CD4-positive, alpha-beta memory T cell (primary cell): ENCODE data around the gene MYL11. TPM values are rescaled to one million over a fixed set of nuclear protein-coding genes. Genes with fewer than 3 reads are reported as not detected.

Experiments used
- CTCF ChIA-PET: fragments of 350-600 bp; sonication (Branson Sonifier 250); formaldehyde crosslinking; loops from one replicate; lab custom pipeline; 2021; ENCODE audit warnings: inconsistent platforms; ENCODE audit not compliant: partially characterized antibody; lab: Charles Lee
- POLR2A ChIA-PET: fragments of 350-600 bp; sonication (Branson Sonifier 250); formaldehyde crosslinking; loops from one replicate; lab custom pipeline; 2021; ENCODE audit not compliant: partially characterized antibody; lab: Charles Lee
- DNase-seq, 5 donors: peaks; one replicate each; pipeline versions ENCODE4 v3.0.0 to v3.0.0-alpha.2; 2020 to 2022; ENCODE audit warnings: mixed read lengths in 1 of 5
- H3K27ac ChIP-seq: one replicate; pipeline ENCODE4 v1.7.0; 2013; ENCODE audit warnings: low read depth, low read length
- H3K27me3 ChIP-seq: 2 replicates; pipeline ENCODE4 v1.7.0; 2013; ENCODE audit warnings: mild to moderate bottlenecking, low read length, moderate library complexity; ENCODE audit not compliant: insufficient read depth
- H3K36me3 ChIP-seq: 2 replicates; pipeline ENCODE4 v1.7.0; 2013; ENCODE audit warnings: mild to moderate bottlenecking, low read length, moderate library complexity; ENCODE audit not compliant: insufficient read depth
- H3K4me1 ChIP-seq: 2 replicates; pipeline ENCODE4 v1.7.0; 2013; ENCODE audit warnings: mild to moderate bottlenecking, low read length, moderate library complexity; ENCODE audit not compliant: insufficient read depth
- H3K4me3 ChIP-seq, 2 donors: one replicate each; pipeline ENCODE4 v1.7.0; 2013; ENCODE audit warnings: low read length in 2 of 2, mild to moderate bottlenecking in 1 of 2
- H3K9me3 ChIP-seq, 2 donors: one replicate each; pipeline ENCODE4 v1.7.0; 2013; ENCODE audit warnings: low read length in 2 of 2, control low read depth in 1 of 2; ENCODE audit not compliant: control insufficient read depth in 1 of 2
- H3K27ac Mint-ChIP-seq, 7 donors: one replicate each; pipeline ENCODE4 v1.8.0; 2020 to 2021; ENCODE audit warnings: mixed read lengths in 7 of 7, mild to moderate bottlenecking in 6 of 7, inconsistent platforms in 3 of 7, moderate library complexity in 3 of 7
- H3K27me3 Mint-ChIP-seq, 2 donors: one replicate each; pipeline ENCODE4 v1.8.0; 2020 to 2021; ENCODE audit warnings: mixed read lengths in 2 of 2
- H3K36me3 Mint-ChIP-seq, 2 donors: one replicate each; pipeline ENCODE4 v1.8.0; 2020 to 2021; ENCODE audit warnings: mixed read lengths in 2 of 2, inconsistent platforms in 1 of 2, mild to moderate bottlenecking in 1 of 2
- H3K4me1 Mint-ChIP-seq, 4 donors: one replicate each; pipeline ENCODE4 v1.8.0; 2020 to 2021; ENCODE audit warnings: mixed read lengths in 4 of 4, mild to moderate bottlenecking in 1 of 4
- H3K4me3 Mint-ChIP-seq, 8 donors: one replicate each; pipeline ENCODE4 v1.8.0; 2020 to 2021; ENCODE audit warnings: mixed read lengths in 8 of 8, mild to moderate bottlenecking in 7 of 8, moderate library complexity in 6 of 8, inconsistent platforms in 3 of 8
- H3K9me3 Mint-ChIP-seq, 8 donors: one replicate each; pipeline ENCODE4 v1.8.0; 2020 to 2021; ENCODE audit warnings: mixed read lengths in 8 of 8, mild to moderate bottlenecking in 5 of 8, inconsistent platforms in 3 of 8, moderate library complexity in 1 of 8
- intact Hi-C: fragments of 100-400 bp; cut with micrococcal nuclease; formaldehyde crosslinking; loops from one replicate; pipeline ENCODE4 v1.15.1; 2023
- polyA plus RNA-seq, 2 donors: library from polyadenylated mRNA; unstranded; fragments of 300-500 nt; fragmentation: Illumina TruSeq; gene quantifications; one replicate each; pipeline ENCODE4 v1.2.3, GENCODE V29; 2021
- total RNA-seq, 2 experiments: library from RNA; stranded (reverse); gene quantifications; one replicate each; pipeline ENCODE4 v1.2.3, GENCODE V29; 2021

Gene MYL11
- total and polyA plus RNA-seq, 4 experiments from 2014 or later = 1.1 to 1.3 TPM; not detected in 2

DNA sequence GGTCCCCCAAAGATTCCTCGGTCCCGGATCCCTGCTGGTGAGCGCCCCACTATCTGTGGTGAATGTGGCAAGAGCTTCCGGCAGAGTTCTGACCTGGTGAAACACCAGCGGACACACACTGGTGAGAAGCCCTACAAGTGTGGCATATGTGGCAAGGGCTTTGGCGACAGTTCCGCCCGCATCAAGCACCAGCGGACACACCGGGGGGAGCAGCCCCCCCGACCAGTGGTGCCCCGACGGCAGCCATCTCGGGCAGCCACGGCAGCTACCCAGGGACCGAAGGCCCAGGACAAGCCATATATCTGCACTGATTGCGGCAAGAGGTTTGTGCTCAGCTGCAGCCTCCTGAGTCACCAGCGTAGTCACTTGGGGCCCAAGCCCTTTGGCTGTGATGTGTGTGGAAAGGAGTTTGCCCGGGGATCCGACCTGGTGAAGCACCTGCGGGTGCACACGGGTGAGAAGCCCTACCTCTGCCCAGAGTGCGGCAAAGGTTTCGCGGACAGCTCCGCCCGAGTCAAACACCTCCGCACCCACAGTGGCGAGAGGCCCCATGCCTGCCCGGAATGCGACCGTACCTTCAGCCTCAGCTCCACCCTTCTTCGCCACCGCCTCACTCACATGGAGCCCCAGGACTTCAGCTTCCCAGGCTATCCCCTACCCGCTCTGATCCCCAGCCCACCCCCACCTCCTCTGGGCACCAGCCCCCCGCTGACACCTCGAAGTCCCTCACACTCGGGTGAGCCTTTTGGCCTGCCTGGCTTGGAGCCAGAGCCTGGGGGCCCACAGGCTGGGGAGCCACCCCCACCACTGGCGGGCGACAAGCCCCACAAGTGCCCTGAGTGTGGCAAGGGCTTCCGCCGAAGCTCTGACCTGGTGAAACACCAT lies 23.4 kb downstream of the MYL11 start:
- Mint-ChIP-seq H3K9me3 (no peaks in the 10 kb centered on the region), H3K4me1 (peaks cover 14 to 51% (median 33%) of the 10 kb centered on the region in 4 donors), H3K36me3 (peaks cover 5 to 17% of the 10 kb centered on the region in 2 donors), H3K27me3 (no peaks in the 10 kb centered on the region), H3K27ac (no peak overlapping the region), H3K4me3 (no peak overlapping the region)
- Histone ChIP-seq H3K4me3 (no peak overlapping the region), H3K4me1 (peaks cover 32% of the 10 kb centered on the region), H3K27me3 (no peaks in the 10 kb centered on the region), H3K36me3 (peaks cover 13% of the 10 kb centered on the region), H3K9me3 (no peaks in the 10 kb centered on the region), H3K27ac (no peak overlapping the region)
- POLR2A ChIA-PET = interaction anchor here (0.9 to 23.0 kb wide), 3 partner anchors 9 to 20 kb away, joined by 3 to 540 read pairs (median 13); partner anchors contain the start of genes SEPTIN1 and ZNF771
- CTCF ChIA-PET = interaction anchor here (0.6 to 5.9 kb wide), 3 partner anchors 11 to 27 kb away, joined by 3 to 33 read pairs (median 14); partner anchors contain the start of genes SEPTIN1 and TBC1D10B
- intact Hi-C loops = no loop called here
- DNase-seq = no peak

DNA sequence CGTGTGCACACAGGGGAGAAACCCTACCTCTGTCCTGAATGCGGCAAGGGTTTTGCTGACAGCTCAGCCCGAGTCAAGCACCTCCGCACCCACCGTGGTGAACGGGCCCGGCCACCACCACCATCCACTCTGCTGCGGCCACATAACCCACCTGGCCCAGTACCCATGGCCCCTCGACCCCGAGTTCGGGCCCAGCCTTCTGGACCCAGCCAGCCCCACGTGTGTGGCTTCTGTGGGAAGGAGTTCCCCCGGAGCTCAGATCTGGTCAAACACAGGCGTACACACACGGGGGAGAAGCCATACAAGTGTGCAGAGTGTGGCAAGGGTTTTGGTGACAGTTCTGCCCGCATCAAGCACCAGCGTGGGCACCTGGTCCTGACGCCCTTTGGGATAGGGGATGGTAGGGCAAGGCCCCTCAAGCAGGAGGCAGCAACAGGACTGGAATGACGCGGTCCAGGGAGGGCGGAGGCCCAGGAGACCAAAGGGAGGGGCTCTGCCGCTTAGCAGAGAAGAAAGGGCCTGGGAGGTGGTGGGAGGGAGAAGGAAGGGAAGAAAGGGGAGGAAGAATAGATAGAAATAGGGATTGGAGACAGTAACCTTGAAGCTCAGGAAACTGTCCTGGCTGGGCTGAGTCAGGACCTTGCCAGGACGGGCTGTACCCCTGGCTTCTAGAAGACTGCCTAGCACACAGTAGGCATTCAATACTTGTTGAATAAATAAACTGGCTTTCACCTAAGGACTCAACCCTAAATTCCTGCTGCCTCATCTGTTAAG lies 24.2 kb downstream of the MYL11 start:
- peaks cover 14 to 51% (median 33%) of the 10 kb centered on the region in 4 donors for H3K4me1 Mint-ChIP-seq

DNA sequence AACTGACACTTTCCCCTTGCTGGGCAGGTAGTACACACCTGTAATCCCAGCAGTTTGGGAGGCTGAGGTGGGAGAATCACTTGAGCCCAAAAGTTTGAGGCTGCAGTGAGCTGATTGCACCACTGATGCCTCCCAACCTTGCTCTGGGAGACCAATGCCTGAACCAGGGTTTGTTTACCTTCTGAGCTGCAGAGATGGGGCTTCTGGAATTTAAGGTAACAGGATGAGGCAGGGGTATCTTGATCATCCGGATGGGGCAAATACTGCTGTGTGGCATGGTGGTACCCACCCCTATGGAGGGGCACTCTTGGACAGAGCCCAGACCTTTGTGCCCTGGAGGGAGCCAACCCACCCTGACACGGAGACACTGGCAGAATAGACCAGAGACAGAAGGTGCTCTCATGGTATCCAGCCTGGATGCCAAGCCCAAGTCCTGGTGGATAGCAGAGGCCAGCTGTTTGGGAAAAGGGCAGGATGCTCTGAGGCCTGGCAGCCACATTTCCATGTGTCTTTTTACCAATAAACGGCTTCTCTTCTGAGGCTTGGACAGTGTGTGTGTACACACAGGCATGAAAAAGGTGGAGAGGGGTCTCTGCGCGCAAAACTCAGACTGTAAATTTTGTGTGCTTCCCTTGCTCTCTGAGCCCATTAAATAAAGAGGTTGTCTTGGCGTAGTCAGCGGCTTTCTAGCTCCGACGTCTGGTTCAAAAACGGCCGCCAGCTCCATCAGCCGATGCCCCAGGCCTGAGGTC lies 25.0 kb downstream of the MYL11 start:
- Histone ChIP-seq H3K4me3 (peak overlapping the region in 1 of 2 donors; percentile 60), H3K36me3 (peaks cover 13% of the 10 kb centered on the region), H3K4me1 (peaks cover 31% of the 10 kb centered on the region), H3K27me3 (no peaks in the 10 kb centered on the region), H3K27ac (peak overlapping the region; percentile 46), H3K9me3 (no peaks in the 10 kb centered on the region)
- Mint-ChIP-seq H3K4me3 (peak overlapping the region; percentile 86 to 97 (median 89)), H3K9me3 (no peaks in the 10 kb centered on the region), H3K27ac (peak overlapping the region; percentile 81 to 93 (median 87)), H3K4me1 (peaks cover 14 to 47% (median 32%) of the 10 kb centered on the region in 4 donors), H3K36me3 (peaks cover 5 to 17% of the 10 kb centered on the region in 2 donors), H3K27me3 (no peaks in the 10 kb centered on the region)
- DNase-seq = no peak
- intact Hi-C loops = loop anchor here (10.0 kb wide), 1 partner anchor 275 kb away; the partner anchor contains the start of gene MAPK3
- ChIA-PET CTCF (interaction anchor here (0.6 to 2.8 kb wide), 3 partner anchors 10 to 82 kb away, joined by 3 to 14 read pairs (median 4); partner anchors contain the start of gene TBC1D10B), POLR2A (interaction anchor here (1.5 to 23.0 kb wide), 4 partner anchors 10 to 29 kb away, joined by 12 to 540 read pairs (median 14); partner anchors contain the start of genes SEPTIN1 and TBC1D10B)

More for the DNA sequence above, 24.2 kb downstream of the MYL11 start:
- peak overlapping the region in 5 of 7 donors; percentile 19 to 87 (median 72) for H3K27ac Mint-ChIP-seq
- Histone ChIP-seq H3K27ac (no peak overlapping the region), H3K4me1 (peaks cover 32% of the 10 kb centered on the region), H3K36me3 (peaks cover 13% of the 10 kb centered on the region), H3K27me3 (no peaks in the 10 kb centered on the region), H3K9me3 (no peaks in the 10 kb centered on the region), H3K4me3 (no peak overlapping the region)
- intact Hi-C loops = no loop called here
- H3K9me3 Mint-ChIP-seq = no peaks in the 10 kb centered on the region
- H3K27me3 Mint-ChIP-seq = no peaks in the 10 kb centered on the region
- peaks cover 5 to 17% of the 10 kb centered on the region in 2 donors for H3K36me3 Mint-ChIP-seq
- ChIA-PET POLR2A (interaction anchor here (0.9 to 23.0 kb wide), 6 partner anchors 8 to 29 kb away, joined by 3 to 540 read pairs (median 12); partner anchors contain the start of genes SEPTIN1, TBC1D10B and ZNF771), CTCF (interaction anchor here (0.6 to 2.8 kb wide), 3 partner anchors 10 to 83 kb away, joined by 3 to 14 read pairs (median 4); partner anchors contain the start of gene TBC1D10B)
- peak overlapping the region in 7 of 8 donors; percentile 27 to 97 (median 60) for H3K4me3 Mint-ChIP-seq
- no peak for DNase-seq

DNA sequence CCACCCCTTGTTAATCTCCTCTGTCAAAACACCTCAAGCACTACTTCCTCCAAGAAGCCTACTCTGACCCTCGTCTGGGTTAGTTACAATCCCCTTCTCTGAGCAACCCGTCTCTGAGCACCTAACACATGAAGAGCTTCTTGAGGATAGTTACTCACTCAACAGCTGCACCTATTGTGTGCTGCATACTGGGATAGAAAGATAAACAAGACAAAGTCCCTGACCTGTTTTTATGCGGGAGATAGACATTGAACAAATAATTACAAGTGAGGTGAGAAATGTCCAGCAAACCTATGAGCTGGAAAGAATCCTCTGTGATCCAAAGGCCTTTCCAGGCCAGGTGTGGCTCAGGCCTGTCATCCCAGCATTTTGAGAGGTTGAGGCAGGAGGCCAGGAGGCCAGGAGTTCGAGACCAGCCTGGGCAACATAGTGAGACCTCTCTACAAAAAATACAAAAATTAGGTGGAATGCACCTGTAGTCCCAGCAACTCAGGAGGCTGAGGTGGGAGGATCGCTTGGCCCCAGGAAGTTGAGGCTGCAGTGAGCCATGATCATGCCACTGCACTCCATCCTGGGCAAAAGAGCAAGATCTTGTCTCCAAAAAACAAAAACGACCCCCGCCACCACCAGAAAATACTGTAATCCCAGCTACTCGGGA lies 27.3 kb downstream of the MYL11 start:
- CTCF ChIA-PET = interaction anchor here (0.7 to 2.9 kb wide), 4 partner anchors 9 to 31 kb away, joined by 3 to 7 read pairs (median 4); partner anchors contain the start of gene SEPTIN1
- Mint-ChIP-seq H3K4me1 (peaks cover 10 to 38% (median 25%) of the 10 kb centered on the region in 4 donors), H3K27ac (peak overlapping the region in 3 of 7 donors; percentile 79 to 87 (median 80))

DNA sequence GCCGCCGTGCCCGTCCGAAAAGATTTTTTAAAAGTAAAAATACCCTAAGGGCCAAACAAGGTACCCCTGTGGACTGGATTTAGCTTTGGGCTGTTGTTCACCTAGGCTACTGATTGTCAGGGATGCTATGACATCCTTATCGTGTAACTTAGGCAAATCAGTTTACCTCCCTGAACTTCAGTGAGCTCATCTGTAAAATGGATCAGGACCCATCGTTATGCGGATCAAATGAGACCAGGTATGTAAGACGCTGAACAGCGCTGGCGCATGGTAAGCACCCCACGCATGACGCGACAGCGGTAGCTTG lies 32.1 kb downstream of the MYL11 start:
- peaks cover 0 to 3% of the 10 kb centered on the region in 2 donors for H3K36me3 Mint-ChIP-seq
- CTCF ChIA-PET = interaction anchor here (0.6 to 5.3 kb wide), 11 partner anchors 11 to 315 kb away, joined by 3 to 41 read pairs (median 5); partner anchors contain the start of genes DCTPP1, SEPTIN1, TBC1D10B and TBX6

More for the DNA sequence above, 27.3 kb downstream of the MYL11 start:
- Mint-ChIP-seq H3K4me3 (peak overlapping the region; percentile 30 to 97 (median 89)), H3K36me3 (peaks cover 4 to 13% of the 10 kb centered on the region in 2 donors), H3K27me3 (no peaks in the 10 kb centered on the region), H3K9me3 (peaks cover 0 to under 1% (median 0%) of the 10 kb centered on the region in 8 donors)
- peaks cover 13% of the 10 kb centered on the region for H3K36me3 ChIP-seq
- no peaks in the 10 kb centered on the region for H3K9me3 ChIP-seq
- intact Hi-C loops = loop anchor here (10.0 kb wide), 1 partner anchor 277 kb away; the partner anchor contains the start of gene MAPK3
- DNase-seq = no peak
- H3K4me1 ChIP-seq = peaks cover 23% of the 10 kb centered on the region
- no peak overlapping the region for H3K4me3 ChIP-seq
- no peaks in the 10 kb centered on the region for H3K27me3 ChIP-seq
- H3K27ac ChIP-seq = no peak overlapping the region
- POLR2A ChIA-PET = interaction anchor here (23.0 kb wide), 1 partner anchor 20 kb away, joined by 540 read pairs; the partner anchor contains the start of gene SEPTIN1

More for the DNA sequence above, 32.1 kb downstream of the MYL11 start:
- intact Hi-C loops = loop anchor here (1.0 to 10.0 kb wide), 4 partner anchors 28 to 282 kb away; partner anchors contain the start of genes MAPK3 and TBC1D10B
- Histone ChIP-seq H3K9me3 (no peaks in the 10 kb centered on the region), H3K4me1 (peaks cover 24% of the 10 kb centered on the region), H3K27me3 (no peaks in the 10 kb centered on the region), H3K4me3 (peak overlapping the region; percentile 42 to 65), H3K36me3 (no peaks in the 10 kb centered on the region), H3K27ac (peak overlapping the region; percentile 59)
- peak overlapping the region; percentile 88 to 95 (median 93) for H3K27ac Mint-ChIP-seq
- DNase-seq = no peak
- POLR2A ChIA-PET = interaction anchor here (0.6 to 23.0 kb wide), 21 partner anchors 9 to 341 kb away, joined by 3 to 540 read pairs (median 9); partner anchors contain the start of genes ALDOA, CD2BP2, CORO1A and DCTPP1
- H3K4me3 Mint-ChIP-seq = peak overlapping the region; percentile 91 to 100 (median 97)
- no peaks in the 10 kb centered on the region for H3K27me3 Mint-ChIP-seq
- H3K9me3 Mint-ChIP-seq = peaks cover 0 to 1% (median 0%) of the 10 kb centered on the region in 8 donors
- H3K4me1 Mint-ChIP-seq = peaks cover 18 to 31% (median 23%) of the 10 kb centered on the region in 4 donors
